GM12878 (cell line): ENCODE data around the gene SPATA20. TPM values are rescaled to one million over a fixed set of nuclear protein-coding genes. Genes with fewer than 3 reads are reported as not detected.

Experiments used
- ATAC-seq: fragments of 200-7000 bp; cut with Tn5 transposase; 3 replicates; pipeline ENCODE4 v1.9.1; 2020; ENCODE audit warnings: mild to moderate bottlenecking, moderate library complexity
- BruUV-seq: library from RNA; stranded (reverse); fragments of 400-500 nt; replicated peaks from 2 replicates; lab custom pipeline; 2021; lab: Mats Ljungman, UMichigan
- CTCF ChIA-PET: fragments of 300-600 bp; sonication (Branson Sonifier 250); formaldehyde crosslinking; extraction: SDS; loops from one replicate; lab custom pipeline; 2021; ENCODE audit warnings: inconsistent platforms; lab: Yijun Ruan, JAX
- POLR2A ChIA-PET: fragments of 350-600 bp; formaldehyde crosslinking; extraction: SDS; loops from one replicate; lab custom pipeline; 2021; ENCODE audit warnings: inconsistent platforms; lab: Charles Lee
- RAD21 ChIA-PET: fragments of 300-600 bp; sonication (Branson Sonifier 250); formaldehyde crosslinking; loops from one replicate; lab custom pipeline; 2023; ENCODE audit warnings: antibody characterized with exemption; ENCODE audit not compliant: unreplicated experiment; lab: Charles Lee
- SMC1A ChIA-PET: fragments of 300-600 bp; sonication (Branson Sonifier 250); formaldehyde crosslinking; loops from one replicate; lab custom pipeline; 2023; ENCODE audit not compliant: unreplicated experiment, uncharacterized antibody; lab: Charles Lee
- DNase-seq: peaks from one replicate; pipeline ENCODE4 v3.0.0-alpha.2; 2011; ENCODE audit warnings: low read depth, low spot score
- FAIRE-seq: peaks from 3 replicates; lab custom pipeline; 2011; peaks lifted over from hg19 to GRCh38; lab: Jason Lieb, UNC
- H2AFZ ChIP-seq: 2 replicates; pipeline ENCODE4 v1.6.0; 2011; ENCODE audit warnings: low read depth, low read length, control low read depth; ENCODE audit not compliant: control insufficient read depth
- H3K27ac ChIP-seq: 2 replicates; pipeline ENCODE4 v1.5.1; 2011; ENCODE audit warnings: control low read depth; ENCODE audit not compliant: control insufficient read depth, insufficient read depth
- H3K27me3 ChIP-seq, 2 experiments: replicated peaks in 1 of 2; 2 replicates each; pipeline versions ENCODE4 v1.6.0 to v1.6.1; 2011; ENCODE audit warnings: low read length in 1 of 2; ENCODE audit not compliant: control insufficient read depth in 2 of 2, insufficient read depth in 2 of 2
- H3K36me3 ChIP-seq, 2 experiments: 2 replicates each; pipeline ENCODE4 v1.5.1; 2011; ENCODE audit warnings: low read length in 1 of 2; ENCODE audit not compliant: control insufficient read depth in 2 of 2, insufficient read depth in 2 of 2
- H3K4me1 ChIP-seq: 2 replicates; pipeline ENCODE4 v1.6.1; 2011; ENCODE audit warnings: mild to moderate bottlenecking, low read length, moderate library complexity, mixed read lengths; ENCODE audit not compliant: control insufficient read depth, insufficient read depth
- H3K4me2 ChIP-seq: 2 replicates; pipeline ENCODE4 v1.6.0; 2011; ENCODE audit warnings: control low read depth; ENCODE audit not compliant: control insufficient read depth, insufficient read depth
- H3K4me3 ChIP-seq: fragments of 200-600 bp; sonication (generic); 2 replicates; pipeline ENCODE4 v1.5.1; 2016
- H3K79me2 ChIP-seq: 2 replicates; pipeline ENCODE4 v1.6.0; 2011; ENCODE audit warnings: low read length; ENCODE audit not compliant: control insufficient read depth, insufficient read depth
- H3K9ac ChIP-seq: 2 replicates; pipeline ENCODE4 v1.8.0; 2011; ENCODE audit warnings: low read length, control low read depth, mixed read lengths; ENCODE audit not compliant: control insufficient read depth, insufficient read depth
- H3K9me3 ChIP-seq: replicated peaks from 3 replicates; pipeline ENCODE4 v1.5.1; 2011; ENCODE audit warnings: mild to moderate bottlenecking, low read length; ENCODE audit not compliant: control insufficient read depth, insufficient read depth
- H4K20me1 ChIP-seq: 2 replicates; pipeline ENCODE4 v1.6.0; 2011; ENCODE audit not compliant: control insufficient read depth, insufficient read depth
- BACH1 ChIP-seq: fragments of 450-650 bp; IDR thresholded peaks from 2 replicates; pipeline ENCODE4 v1.6.1; 2017; ENCODE audit warnings: mild to moderate bottlenecking, borderline replicate concordance
- E2F4 ChIP-seq: IDR thresholded peaks from 2 replicates; pipeline ENCODE4 v1.6.1; 2012; ENCODE audit warnings: low read depth, low read length, improper control_type of control experiment
- NFYA ChIP-seq: IDR thresholded peaks from 2 replicates; pipeline ENCODE4 v1.6.1; 2011; ENCODE audit warnings: low read depth, mild to moderate bottlenecking, low read length, improper control_type of control experiment, borderline replicate concordance
- NKRF ChIP-seq: fragments of 450-650 bp; conservative IDR thresholded peaks from 2 replicates; pipeline ENCODE4 v1.6.1; 2017; ENCODE audit warnings: mild to moderate bottlenecking, moderate library complexity
- PML ChIP-seq: IDR thresholded peaks from 2 replicates; pipeline ENCODE4 v1.6.1; 2012; ENCODE audit warnings: low read length, inconsistent platforms
- RCOR1 ChIP-seq: conservative IDR thresholded peaks from 2 replicates; pipeline ENCODE4 v1.6.1; 2012; ENCODE audit warnings: low read depth, low read length, improper control_type of control experiment
- SPI1 ChIP-seq: IDR thresholded peaks from 2 replicates; pipeline ENCODE4 v1.6.1; 2011; ENCODE audit warnings: low read depth, mild to moderate bottlenecking, low read length, moderate library complexity, borderline replicate concordance; ENCODE audit not compliant: insufficient read depth
- SUPT20H ChIP-seq: IDR thresholded peaks from 2 replicates; pipeline ENCODE4 v1.6.1; 2011; ENCODE audit warnings: low read depth, mild to moderate bottlenecking, low read length, moderate library complexity, borderline replicate concordance; ENCODE audit not compliant: control insufficient read depth
- ZNF217 ChIP-seq: fragments of 450-650 bp; IDR thresholded peaks from 2 replicates; pipeline ENCODE4 v1.6.1; 2017; ENCODE audit warnings: antibody characterized with exemption, mild to moderate bottlenecking
- ZNF274 ChIP-seq: IDR thresholded peaks from one replicate; pipeline ENCODE4 v1.8.0; 2011; ENCODE audit not compliant: insufficient read length, insufficient read depth
- ZSCAN29 ChIP-seq: fragments of 450-650 bp; IDR thresholded peaks from 2 replicates; pipeline ENCODE4 v1.6.1; 2017; ENCODE audit warnings: mild to moderate bottlenecking, moderate library complexity
- ZZZ3 ChIP-seq: IDR thresholded peaks from 2 replicates; pipeline ENCODE4 v1.6.1; 2011; ENCODE audit warnings: low read depth; ENCODE audit not compliant: control insufficient read depth, insufficient read length
- WGBS: methylation state at CpG from one replicate; pipeline ENCODE4 v1.1.6; 2016; ENCODE audit warnings: low lambda C conversion rate; ENCODE audit not compliant: insufficient replicate concordance, insufficient coverage; ENCODE audit errors: missing lambda C conversion rate; 5-methylcytosine and 5-hydroxymethylcytosine counted together
- in situ Hi-C: fragments of 300-500 bp; cut with MboI; formaldehyde crosslinking; loops from 9 replicates; pipeline ENCODE4 v1.14.3; 2018; ENCODE audit warnings: mixed read lengths
- intact Hi-C: fragments of 100-400 bp; cut with micrococcal nuclease; formaldehyde crosslinking; loops from one replicate; pipeline ENCODE4 v1.14.2; 2022; ENCODE audit not compliant: unreplicated experiment
- polyA plus RNA-seq, 11 experiments: library from polyadenylated mRNA; depleted of rRNA in 4 of 11; unstranded in 6 of 11; stranded (reverse) in 5 of 11; fragments of >200 nt; fragmentation: Nextera tagmentation in 4 of 11; fragmentation: Illumina TruSeq in 1 of 11; extraction: Ambion mirVana in 4 of 11; extraction: Trizol in 1 of 11; gene quantifications; 1 replicate in 1 of 11; 2 replicates in 10 of 11; pipeline versions ENCODE4 v1.2.1 to v1.2.3, GENCODE V29; 2011 to 2016; ENCODE audit warnings: inconsistent platforms in 2 of 11, missing spikeins in 2 of 11, low read depth in 1 of 11
- total RNA-seq, 4 experiments: library from RNA; depleted of rRNA in 3 of 4; stranded (reverse); fragments of >200 nt in 3 of 4; fragmentation: Illumina TruSeq in 1 of 4; extraction: Trizol in 1 of 4; gene quantifications; 2 replicates each; pipeline versions ENCODE4 v1.2.1 to v1.2.3, GENCODE V29; 2013 to 2021

The SPATA20 gene
- total and polyA plus RNA-seq, 10 of the 15 experiments (the other 5 are each of a cell fraction or from before 2014, with no cell fraction given): 2.1 to 69.8 (median 26.6) TPM

- no peak overlapping the region for H3K4me2 ChIP-seq
- in situ Hi-C loops (no loop called here), intact Hi-C loops (no loop called here)
- H3K9ac ChIP-seq: no peak overlapping the region
- ChIA-PET RAD21 (no interaction called here), POLR2A (no interaction called here), SMC1A (no interaction called here), CTCF (no interaction called here)
- H3K36me3 ChIP-seq: no peaks in the 10 kb centered on the region
- no peaks in the 10 kb centered on the region for H3K9me3 ChIP-seq
- DNase-seq: no peak
- H3K4me1 ChIP-seq: no peaks in the 10 kb centered on the region
- no peak for FAIRE-seq
- 5% methylated on average over 6 of the region's 8 CpGs for WGBS
- no peak overlapping the region for H3K27ac ChIP-seq
- no peak for ATAC-seq
- BruUV-seq: no TSS peak
- no peaks in the 10 kb centered on the region for H4K20me1 ChIP-seq
- no peak overlapping the region for H2AFZ ChIP-seq
- no peak for TF ChIP-seq ZNF217
- TF ChIP-seq PML: no peak
- no peak for TF ChIP-seq NFYA
- no peak for TF ChIP-seq E2F4
- no peak for TF ChIP-seq ZZZ3
- no peak for TF ChIP-seq NKRF
- TF ChIP-seq RCOR1: no peak
- no peak for TF ChIP-seq SUPT20H
- TF ChIP-seq BACH1: no peak
- TF ChIP-seq ZNF274: no peak
- no peak for TF ChIP-seq SPI1
- no peak for TF ChIP-seq ZSCAN29
- H3K4me3 ChIP-seq: no peak overlapping the region
- no peaks in the 10 kb centered on the region for H3K79me2 ChIP-seq
- H3K27me3 ChIP-seq: peaks cover 2 to 4% of the 10 kb centered on the region in 2 experiments; a peak in 2 of 4 replicates
Measured at GRCh38 chr17:50585891-50586290, 38.9 kb downstream of the SPATA20 start.
